ENCODE data around the gene CPNE6.

CPNE6 gene

GRCh38 chr14:24054646-24055045 is 16.7 kb upstream of the CPNE6 start:
- DNase-seq (ENCODE audit: low spot score), result no peak

- peak; percentile 15 for DNase-seq (ENCODE audit: low spot score)
These were observed 15.2 kb upstream of the CPNE6 start for GRCh38 chr14:24055971-24056799.

DNA sequence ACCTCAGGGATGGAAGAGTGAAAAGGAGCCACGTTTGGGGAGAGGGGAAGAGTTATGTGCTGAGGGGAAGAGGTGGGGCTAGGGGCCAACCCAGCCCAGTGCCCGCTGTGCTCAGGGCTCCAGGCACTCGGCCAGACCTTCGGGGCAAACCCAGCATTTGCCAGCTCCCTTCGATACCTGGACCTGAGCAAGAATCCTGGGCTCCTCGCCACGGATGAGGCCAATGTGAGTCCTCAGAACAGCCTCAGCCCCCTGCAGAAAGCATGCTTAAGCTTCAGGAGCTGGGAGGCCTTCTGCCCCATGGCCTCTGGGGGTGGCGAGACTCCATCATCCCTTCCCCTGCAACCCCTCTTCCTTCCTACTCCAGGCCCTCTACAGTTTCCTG is 14.6 kb upstream of the CPNE6 start:
- peak; percentile 16 for DNase-seq (ENCODE audit: low spot score)

DNA sequence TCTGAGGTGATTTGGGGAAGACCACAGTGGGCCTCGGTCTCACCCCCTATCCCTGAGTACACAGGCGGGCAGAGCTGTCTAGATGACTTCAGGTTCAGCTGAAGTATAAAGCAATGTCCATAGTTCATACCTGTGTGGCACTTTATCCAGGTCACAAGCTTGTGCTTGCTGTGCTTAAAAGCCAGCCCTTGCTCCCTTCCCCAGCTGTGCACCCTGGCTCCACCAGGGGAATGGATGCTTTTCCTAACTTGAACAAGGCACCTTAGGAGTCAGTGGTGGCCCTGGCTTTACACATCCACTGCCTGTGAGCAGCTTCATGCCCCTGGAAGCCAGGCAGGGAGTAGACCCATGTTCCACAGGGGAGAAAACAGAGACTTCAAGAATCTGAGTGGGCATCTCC is 14.1 kb upstream of the CPNE6 start:
- peak; percentile 9 for DNase-seq (ENCODE audit: low spot score)

DNA sequence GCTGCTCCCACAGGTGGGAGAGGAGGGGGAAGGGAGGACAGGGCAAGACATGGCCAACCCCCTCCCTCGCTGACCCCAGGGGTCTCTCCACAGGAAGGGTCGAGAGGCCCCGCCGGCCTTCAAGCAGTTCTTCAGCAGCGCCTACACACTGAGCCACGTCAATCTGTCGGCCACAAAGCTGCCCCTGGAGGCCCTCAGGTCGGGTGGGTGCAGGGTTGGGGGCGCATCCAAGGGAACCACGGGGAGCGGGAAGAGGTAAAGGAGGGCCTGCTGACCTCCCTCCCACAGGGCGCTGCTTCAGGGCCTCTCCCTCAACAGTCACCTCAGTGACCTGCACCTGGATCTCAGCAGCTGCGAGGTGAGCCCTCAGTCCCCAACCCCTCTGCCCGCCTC is 13.5 kb upstream of the CPNE6 start:
- DNase-seq (ENCODE audit: low spot score), result no peak

DNA sequence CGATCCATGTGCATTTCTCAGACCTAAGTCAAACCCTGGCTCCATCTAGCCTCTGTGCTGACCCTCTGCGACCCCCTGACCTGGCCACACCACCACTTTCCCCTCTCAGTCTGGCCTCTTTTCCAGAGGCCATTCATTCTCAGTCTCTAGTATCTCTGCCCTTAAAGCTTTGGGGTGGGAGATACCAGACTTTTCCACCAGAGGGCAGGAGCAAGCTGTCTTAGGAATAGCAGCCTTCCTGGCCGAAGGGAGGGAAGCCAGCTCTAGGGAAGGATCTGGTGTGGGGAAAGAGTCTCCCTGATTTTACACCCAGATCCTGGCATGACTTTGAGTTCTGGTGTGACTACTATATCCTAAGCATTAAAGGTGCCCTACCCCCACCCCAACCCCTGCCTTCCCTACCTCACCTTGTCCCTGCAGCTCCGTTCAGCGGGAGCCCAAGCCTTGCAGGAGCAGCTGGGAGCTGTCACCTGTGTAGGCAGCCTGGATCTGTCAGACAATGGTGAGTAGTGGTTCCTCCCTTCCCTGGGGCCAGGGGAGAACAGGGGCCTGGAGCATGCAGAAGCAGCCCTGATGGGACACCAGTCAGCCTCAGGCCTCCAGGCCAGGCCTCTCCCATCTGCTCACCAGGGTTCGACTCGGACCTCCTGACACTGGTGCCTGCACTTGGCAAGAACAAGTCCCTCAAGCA is 13.0 kb upstream of the CPNE6 start:
- DNase-seq (ENCODE audit: low spot score), result peak; percentile 85

DNA sequence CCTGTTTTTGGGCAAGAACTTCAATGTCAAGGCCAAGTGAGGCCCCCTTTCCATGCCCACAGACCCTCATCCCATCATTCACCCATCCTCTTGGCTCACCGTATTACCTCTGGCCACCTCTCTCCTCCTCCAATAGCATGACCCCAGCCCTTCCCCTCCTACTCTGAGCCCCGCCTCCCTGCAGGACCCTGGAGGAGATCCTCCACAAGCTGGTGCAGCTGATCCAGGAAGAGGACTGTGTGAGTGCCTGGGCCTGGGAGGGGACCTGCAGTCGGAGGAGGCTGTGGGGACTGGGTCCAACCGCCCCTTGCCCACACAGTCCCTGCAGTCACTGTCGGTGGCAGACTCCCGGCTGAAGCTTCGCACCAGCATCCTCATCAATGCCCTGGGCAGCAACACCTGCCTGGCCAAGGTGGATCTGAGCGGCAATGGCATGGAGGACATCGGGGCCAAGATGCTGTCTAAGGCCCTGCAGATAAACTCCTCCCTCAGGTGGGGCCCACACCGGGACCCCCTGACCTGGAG is 12.3 kb upstream of the CPNE6 start:
- peak; percentile 38 for DNase-seq (ENCODE audit: low spot score)

DNA sequence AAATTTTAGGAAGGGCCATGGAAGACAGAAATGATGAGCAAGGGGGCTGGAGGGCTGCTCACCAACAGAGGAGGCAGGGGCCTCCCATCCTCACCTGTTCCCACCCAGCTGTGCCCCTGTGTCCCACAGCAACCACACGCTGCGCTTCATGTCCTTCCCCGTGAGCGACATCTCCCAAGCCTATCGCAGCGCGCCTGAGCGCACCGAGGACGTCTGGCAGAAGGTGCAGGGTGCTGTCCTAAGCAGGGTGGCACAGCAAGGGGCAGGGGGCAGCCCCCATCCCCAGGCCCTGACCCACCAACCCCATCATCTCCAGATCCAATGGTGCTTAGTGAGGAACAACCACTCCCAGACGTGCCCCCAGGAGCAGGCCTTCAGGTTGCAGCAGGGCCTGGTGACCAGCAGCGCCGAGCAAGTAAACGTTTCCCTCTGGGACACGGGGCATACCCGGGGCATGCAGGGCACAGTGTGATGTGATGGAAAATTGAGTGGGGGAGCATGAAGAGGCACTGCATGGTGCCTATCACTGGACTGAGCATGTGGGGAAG is 11.4 kb upstream of the CPNE6 start:
- no peak for DNase-seq (ENCODE audit: low spot score)

DNA sequence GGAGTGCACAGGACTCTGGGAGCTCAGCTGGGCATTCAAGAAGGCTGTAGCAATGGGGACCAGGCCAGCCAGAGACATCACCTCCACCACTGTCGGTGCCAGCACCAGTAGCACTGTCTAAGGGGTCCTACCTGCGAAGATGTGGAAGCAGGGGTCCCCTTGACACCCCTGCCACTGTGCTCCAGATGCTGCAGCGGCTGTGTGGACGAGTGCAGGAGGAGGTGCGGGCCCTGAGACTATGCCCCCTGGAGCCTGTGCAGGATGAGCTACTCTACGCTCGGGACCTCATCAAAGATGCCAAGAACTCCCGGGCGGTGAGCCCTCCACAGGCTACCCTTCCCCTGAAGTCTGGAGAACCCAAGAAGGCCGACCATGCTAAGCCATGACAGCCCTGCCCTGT is 10.9 kb upstream of the CPNE6 start:
- no peak for DNase-seq (ENCODE audit: low spot score)

DNA sequence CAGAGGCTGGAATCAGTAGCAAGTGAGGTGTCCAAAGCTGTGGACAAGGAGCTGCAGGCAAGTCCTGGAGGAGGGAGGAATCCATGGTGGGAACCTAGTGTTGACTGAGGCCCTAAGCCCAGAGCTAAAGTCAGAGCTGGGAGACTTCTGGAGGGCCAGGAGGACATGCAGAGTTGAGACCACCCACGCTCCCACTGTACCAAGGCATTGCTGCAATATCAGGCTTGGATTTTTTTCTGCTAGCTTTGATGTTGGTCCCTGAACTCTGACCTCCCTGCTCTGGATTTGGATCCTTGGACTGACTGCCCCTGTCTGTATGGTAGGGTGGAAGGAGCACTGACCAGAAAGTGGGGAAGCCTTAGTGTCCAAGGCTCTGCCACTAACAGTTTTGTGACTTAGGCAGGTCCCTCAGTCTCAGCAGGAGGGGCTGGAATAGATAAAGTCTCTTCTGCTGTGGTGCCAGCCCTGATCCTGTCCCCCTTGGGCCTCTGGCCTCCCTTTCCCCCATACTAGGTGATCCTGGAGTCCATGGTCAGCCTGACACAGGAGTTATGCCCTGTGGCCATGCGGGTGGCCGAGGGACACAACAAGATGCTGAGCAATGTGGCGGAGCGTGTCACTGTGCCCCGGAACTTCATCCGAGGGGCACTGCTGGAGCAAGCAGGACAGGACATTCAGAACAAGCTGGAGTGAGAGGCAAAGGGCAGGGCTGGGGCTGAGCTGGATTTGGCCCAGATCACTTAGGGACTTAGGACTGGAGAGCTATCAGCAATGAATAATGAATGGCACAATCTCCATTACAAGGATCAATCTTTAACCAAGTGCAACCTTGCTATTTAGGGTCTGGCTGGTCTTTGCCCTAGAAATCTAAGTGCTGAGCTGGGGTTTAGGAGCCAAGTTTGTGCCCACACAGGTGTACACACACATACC is 10.1 kb upstream of the CPNE6 start:
- no peak for DNase-seq (ENCODE audit: low spot score)

DNA sequence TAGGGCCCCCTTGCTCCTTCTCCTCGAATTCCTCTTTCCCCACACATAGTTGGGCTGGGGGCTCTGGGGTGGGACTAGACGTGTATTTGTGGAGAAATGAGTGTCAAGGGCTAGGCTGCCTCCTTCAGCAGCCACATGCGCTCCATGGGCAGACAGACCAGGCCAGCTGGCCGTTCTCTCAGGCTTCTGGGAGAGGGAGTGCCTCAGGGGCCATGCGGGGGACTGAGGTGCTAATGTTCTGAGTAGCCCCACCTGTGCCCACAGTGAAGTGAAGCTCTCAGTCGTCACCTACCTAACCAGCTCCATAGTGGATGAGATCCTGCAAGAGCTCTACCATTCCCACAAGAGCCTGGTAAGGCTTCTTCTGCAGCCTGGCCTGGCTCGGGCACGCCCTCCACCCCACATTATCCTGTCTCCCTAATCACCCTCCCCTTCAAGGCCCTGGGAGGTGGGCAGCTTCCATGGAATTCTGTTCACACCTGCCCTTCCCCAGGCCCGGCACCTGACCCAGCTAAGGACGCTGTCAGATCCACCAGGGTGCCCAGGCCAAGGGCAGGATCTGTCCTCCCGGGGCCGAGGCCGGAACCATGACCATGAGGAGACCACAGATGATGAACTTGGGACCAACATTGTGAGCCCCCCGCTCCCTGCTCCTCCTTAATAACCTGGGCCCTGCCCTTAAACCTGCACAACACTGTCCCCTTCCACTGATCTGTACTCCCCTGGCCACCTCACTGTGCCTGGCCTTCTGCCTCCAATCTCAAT is 9.0 kb upstream of the CPNE6 start:
- no peak for DNase-seq (ENCODE audit: low spot score)

- DNase-seq (ENCODE audit: low spot score), result no peak
These were observed 8.0 kb upstream of the CPNE6 start for GRCh38 chr14:24063263-24063836.

DNA sequence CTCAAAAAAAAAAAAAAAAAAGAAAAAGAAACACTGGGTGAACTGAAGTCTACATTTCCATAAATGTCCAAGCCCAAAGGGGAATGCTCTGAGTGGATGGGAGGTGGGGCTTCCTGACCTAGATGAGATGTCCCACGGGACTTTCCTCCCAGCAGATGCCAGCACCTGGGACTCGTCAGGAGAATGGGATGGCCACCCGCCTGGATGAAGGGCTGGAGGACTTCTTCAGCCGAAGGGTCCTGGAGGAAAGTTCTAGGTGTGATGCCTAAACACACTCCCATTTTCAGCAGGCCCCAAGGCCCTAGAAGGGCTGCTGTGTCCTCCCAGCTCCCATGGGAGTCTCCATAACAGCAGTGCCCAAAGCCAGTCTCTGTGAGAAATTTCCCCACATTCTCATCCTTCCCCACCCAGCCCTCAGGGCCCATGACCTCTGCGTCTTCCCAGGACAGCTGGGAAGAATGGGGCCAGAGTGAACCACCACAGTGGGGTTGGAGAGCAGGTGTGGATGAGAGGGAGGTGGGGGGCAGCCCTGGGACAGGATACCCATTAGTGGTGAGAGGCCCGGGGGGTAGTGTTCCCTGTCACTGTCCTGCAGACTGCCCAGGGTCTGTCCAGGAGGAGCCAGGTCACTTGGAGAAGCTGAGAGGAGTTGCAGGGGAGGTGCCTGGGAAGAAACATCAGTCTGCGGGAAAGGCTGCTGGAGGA is 7.1 kb upstream of the CPNE6 start:
- no peak for DNase-seq (ENCODE audit: low spot score)

DNA sequence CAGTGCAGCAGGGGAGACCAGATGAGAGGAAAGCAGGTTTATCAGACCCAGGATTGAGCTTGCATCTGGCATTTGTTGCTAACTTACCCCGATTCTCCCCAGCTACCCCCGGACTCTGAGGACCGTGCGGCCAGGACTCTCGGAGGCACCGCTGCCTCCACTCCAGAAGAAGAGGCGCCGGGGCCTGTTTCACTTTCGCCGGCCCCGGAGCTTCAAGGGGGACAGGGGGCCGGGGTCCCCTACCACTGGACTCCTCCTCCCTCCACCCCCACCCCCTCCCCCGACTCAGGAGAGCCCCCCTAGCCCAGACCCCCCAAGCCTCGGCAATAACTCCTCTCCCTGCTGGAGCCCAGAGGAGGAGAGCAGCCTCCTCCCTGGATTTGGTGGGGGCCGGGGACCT is 6.5 kb upstream of the CPNE6 start:
- no peak for DNase-seq (ENCODE audit: low spot score)

GRCh38 chr14:24065408-24065807 is 6.0 kb upstream of the CPNE6 start:
- no peak for DNase-seq (ENCODE audit: low spot score)

GRCh38 chr14:24066496-24067132 is 4.7 kb upstream of the CPNE6 start:
- DNase-seq (ENCODE audit: low spot score), result no peak

- DNase-seq (ENCODE audit: low spot score), result no peak
These were observed 4.0 kb upstream of the CPNE6 start for GRCh38 chr14:24067133-24068082.

GRCh38 chr14:24068711-24069410 is 2.5 kb upstream of the CPNE6 start:
- no peak for DNase-seq (ENCODE audit: low spot score)

All from D341Med (cell line).